ENCODE results near the gene PARP8.
"Not testable (repeated sequence)": the region's sequence is repeated elsewhere in the genome, so short reads cannot be mapped to it uniquely, and the experiment has no call there.

PARP8 gene

GRCh38 chr5:50727149-50727496 is 60.7 kb downstream of the PARP8 start:
- DNase-seq: no peak

GRCh38 chr5:50727845-50728244 is 61.4 kb downstream of the PARP8 start:
- no peak for DNase-seq

GRCh38 chr5:50730336-50730735 is 63.9 kb downstream of the PARP8 start:
- DNase-seq: no peak

- DNase-seq: no peak
Observed at GRCh38 chr5:50730841-50731240, 64.4 kb downstream of the PARP8 start.

GRCh38 chr5:50733741-50734140 is 67.3 kb downstream of the PARP8 start:
- DNase-seq: no peak

- no peak for DNase-seq
Observed at GRCh38 chr5:50738864-50739263, 72.4 kb downstream of the PARP8 start.

GRCh38 chr5:50740832-50741231 is 74.4 kb downstream of the PARP8 start:
- DNase-seq: no peak

GRCh38 chr5:50744776-50745175 is 78.3 kb downstream of the PARP8 start:
- no peak for DNase-seq

- DNase-seq: no peak
Observed at GRCh38 chr5:50745221-50745910, 78.9 kb downstream of the PARP8 start.

- DNase-seq: no peak
Observed at GRCh38 chr5:50749181-50749580, 82.7 kb downstream of the PARP8 start.

- DNase-seq: no peak
Observed at GRCh38 chr5:50749873-50750272, 83.4 kb downstream of the PARP8 start.

- DNase-seq: peak; percentile 69
Observed at GRCh38 chr5:50751064-50751657, 84.7 kb downstream of the PARP8 start.

- no peak for DNase-seq
Observed at GRCh38 chr5:50752800-50753199, 86.4 kb downstream of the PARP8 start.

- DNase-seq: no peak
Observed at GRCh38 chr5:50759526-50760270, 93.3 kb downstream of the PARP8 start.

GRCh38 chr5:50763351-50763750 is 96.9 kb downstream of the PARP8 start:
- no peak for DNase-seq

- DNase-seq: no peak
Observed at GRCh38 chr5:50763846-50764245, 97.4 kb downstream of the PARP8 start.

GRCh38 chr5:50766042-50766441 is 99.6 kb downstream of the PARP8 start:
- DNase-seq: no peak

GRCh38 chr5:50766462-50766861 is 100.0 kb downstream of the PARP8 start:
- DNase-seq: no peak

GRCh38 chr5:50766967-50767366 is 100.5 kb downstream of the PARP8 start:
- DNase-seq: no peak

GRCh38 chr5:50767588-50767987 is 101.2 kb downstream of the PARP8 start:
- no peak for DNase-seq

- DNase-seq: no peak
Observed at GRCh38 chr5:50768634-50769033, 102.2 kb downstream of the PARP8 start.

- no peak for DNase-seq
Observed at GRCh38 chr5:50770441-50770840, 104.0 kb downstream of the PARP8 start.

- not testable (repeated sequence) for DNase-seq
Observed at GRCh38 chr5:50774446-50775175, 108.2 kb downstream of the PARP8 start.

GRCh38 chr5:50786073-50786472 is 119.6 kb downstream of the PARP8 start:
- no peak for DNase-seq

Measured in activated effector memory CD4-positive, alpha-beta T cell treated with anti-CD3 and anti-CD28 coated beads, Interleukin-2, amount 50 U/mL, for 16 hours (primary cell).